ENCODE data around the gene PGPEP1. TPM values are rescaled to one million over a fixed set of nuclear protein-coding genes. Genes with fewer than 3 reads are reported as not detected.

Gene PGPEP1, protein sequence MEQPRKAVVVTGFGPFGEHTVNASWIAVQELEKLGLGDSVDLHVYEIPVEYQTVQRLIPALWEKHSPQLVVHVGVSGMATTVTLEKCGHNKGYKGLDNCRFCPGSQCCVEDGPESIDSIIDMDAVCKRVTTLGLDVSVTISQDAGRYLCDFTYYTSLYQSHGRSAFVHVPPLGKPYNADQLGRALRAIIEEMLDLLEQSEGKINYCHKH
- polyA plus RNA-seq (2012; rRNA removed), result 13.8 and 13.9 TPM in 2 replicates
- polyA plus RNA-seq (2012; cell fraction: cytosol; rRNA removed), result 6.6 and 6.9 TPM in 2 replicates
- 29.5 and 30.2 TPM in 2 replicates for polyA plus RNA-seq (2012; cell fraction: nucleus; rRNA removed)

DNA sequence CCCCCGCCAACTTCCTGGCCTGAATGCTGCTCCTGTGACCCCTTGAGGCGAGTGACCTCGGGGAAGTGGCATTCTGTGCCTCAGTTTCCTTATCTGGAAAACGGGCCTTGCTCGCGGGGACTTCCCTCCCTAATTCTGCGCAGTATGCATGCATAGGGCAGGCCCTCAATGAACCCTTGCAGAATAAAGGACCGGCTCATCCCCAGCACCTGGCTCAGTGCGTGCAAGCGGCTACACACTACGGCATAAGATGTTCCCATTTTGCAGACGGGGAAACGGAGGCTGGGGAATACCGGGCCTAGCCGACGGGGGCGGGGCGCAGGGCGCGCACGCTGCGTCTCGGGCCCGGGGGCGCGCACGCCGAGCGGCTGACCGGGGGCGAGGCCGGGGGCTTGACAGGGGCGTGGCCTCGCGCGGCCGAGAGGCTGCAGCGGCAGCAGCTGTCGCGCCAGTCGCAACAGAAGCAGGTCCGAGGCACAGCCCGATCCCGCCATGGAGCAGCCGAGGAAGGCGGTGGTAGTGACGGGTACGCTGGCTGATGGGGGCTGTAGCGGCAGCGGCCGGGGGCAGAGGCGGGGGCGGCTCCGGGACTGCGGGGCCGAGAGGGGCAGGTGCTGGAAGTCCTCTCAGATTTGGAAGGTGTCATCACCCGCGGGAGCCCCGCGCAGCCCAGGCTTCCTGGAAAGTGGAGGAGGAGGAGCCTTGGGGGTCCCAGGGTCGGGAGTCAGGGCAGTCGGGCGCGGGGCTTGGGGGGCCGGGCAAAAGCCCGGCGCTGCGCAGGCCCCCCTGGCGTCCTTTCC, at the start of gene PGPEP1:
TSS of gene PGPEP1 (plus strand) at position 409 of the 800 bp plus-strand sequence. CDS start at position 493, 84 bp downstream.
- no peaks in the 10 kb centered on the region for H4K20me1 ChIP-seq (ENCODE audit: insufficient read depth)
- TF ChIP-seq MAX (IDR thresholded peaks at IDR 0.05; ENCODE audit: low read depth) (0 out of 2 replicates have a peak, but pooled peaks have one; percentile 34), NRF1 (IDR thresholded peaks at IDR 0.05; ENCODE audit: low read depth, low read length) (0 out of 2 replicates have a peak, but pooled peaks have one; percentile 17), MXI1 (IDR thresholded peaks at IDR 0.05; ENCODE audit: low read depth, low read length) (peak; percentile 87), TCF12 (IDR thresholded peaks at IDR 0.05) (no peak), USF2 (IDR thresholded peaks at IDR 0.05; ENCODE audit: borderline replicate concordance, low read depth, low read length) (no peak)
- ChIA-PET POLR2A (interaction anchor here (0.6 to 0.8 kb wide), 2 partner anchors 60 to 107 kb away, joined by 3 read pairs; no protein-coding TSS in a partner anchor), CTCF (interaction anchor here (0.8 to 5.3 kb wide), 12 partner anchors 9 to 78 kb away, joined by 3 to 45 read pairs (median 8); partner anchors contain the start of gene LSM4)
- H2AFZ ChIP-seq (ENCODE audit: low read depth), result peak within 1 kb of the TSS; percentile 87
- H3K9ac ChIP-seq, result peak within 1 kb of the TSS; percentile 63
- H3K4me1 ChIP-seq (ENCODE audit: control insufficient read depth in 1 of 2, insufficient read depth in 2 of 2, low read depth in 1 of 2, low read length in 1 of 2), result peaks cover 0 to 9% of the 10 kb centered on the region in 2 experiments; a peak in 1 of 4 replicates
- H3K4me2 ChIP-seq, result peak within 1 kb of the TSS; percentile 99
- H3K4me3 ChIP-seq (ENCODE audit: low read depth in 2 of 2, low read length in 1 of 2), result peak within 1 kb of the TSS; percentile 59 to 90
- H3K36me3 ChIP-seq (replicated peaks in 1 of 2; ENCODE audit: control insufficient read depth in 1 of 2, insufficient read depth in 2 of 2, low read length in 1 of 2), result no peaks in the 10 kb centered on the region
- DNase-seq, result peak; percentile 96
- no peaks in the 10 kb centered on the region for H3K27me3 ChIP-seq (ENCODE audit: insufficient read depth)
- no peaks in the 10 kb centered on the region for H3K79me2 ChIP-seq (ENCODE audit: insufficient read depth)
- WGBS (ENCODE audit: low lambda C conversion rate), result 31% methylated on average over 9 of the region's 69 CpGs
- H3F3A ChIP-seq (replicated peaks; ENCODE audit: insufficient read depth), result peaks cover 4% of the 10 kb centered on the region
- no peaks in the 10 kb centered on the region for H3K9me3 ChIP-seq
- no peaks in the 10 kb centered on the region for H3K9me2 ChIP-seq
- H3K27ac ChIP-seq (ENCODE audit: low read depth in 2 of 2, low read length in 1 of 2), result no peak within 1 kb of the TSS; a peak in 1 of 4 replicates

- peak overlapping the region; percentile 80 for H3K9ac ChIP-seq
- H3K9me3 ChIP-seq, result no peaks in the 10 kb centered on the region
- CTCF ChIA-PET, result interaction anchor here (1.0 to 5.1 kb wide), 2 partner anchors 11 to 39 kb away, joined by 4 to 67 read pairs; partner anchors contain the start of gene JUND
- no peaks in the 10 kb centered on the region for H3K27me3 ChIP-seq (ENCODE audit: insufficient read depth)
- H3K9me2 ChIP-seq, result no peaks in the 10 kb centered on the region
- H3K36me3 ChIP-seq (replicated peaks in 1 of 2; ENCODE audit: control insufficient read depth in 1 of 2, insufficient read depth in 2 of 2, low read length in 1 of 2), result no peaks in the 10 kb centered on the region
- DNase-seq, result peak; percentile 63
- no peak for TF ChIP-seq FOXM1 (IDR thresholded peaks at IDR 0.05; ENCODE audit: low read depth)
- no peak for TF ChIP-seq EZH2phosphoT487 (IDR thresholded peaks at IDR 0.05; ENCODE audit: borderline replicate concordance, low read depth)
- 0 out of 2 replicates have a peak, but pooled peaks have one; percentile 16 for TF ChIP-seq NFIC (IDR thresholded peaks at IDR 0.05; ENCODE audit: borderline replicate concordance)
- TF ChIP-seq RCOR1 (IDR thresholded peaks at IDR 0.05; ENCODE audit: low read length), result 0 out of 2 replicates have a peak, but pooled peaks have one; percentile 32
- peak; percentile 12; the same call in 1 of the 2 replicates for TF ChIP-seq CTCF (IDR thresholded peaks at IDR 0.05)
- peak overlapping the region; percentile 96; the same call in 1 of the 2 replicates for H3K4me2 ChIP-seq
- H4K20me1 ChIP-seq (ENCODE audit: insufficient read depth), result no peaks in the 10 kb centered on the region
- peaks cover 22% of the 10 kb centered on the region for H3F3A ChIP-seq (replicated peaks; ENCODE audit: insufficient read depth)
- POLR2A ChIA-PET, result interaction anchor here (1.3 to 3.8 kb wide), 4 partner anchors 11 to 128 kb away, joined by 4 to 112 read pairs (median 15); partner anchors contain the start of genes JUND, LSM4 and SSBP4
- no peaks in the 10 kb centered on the region for H3K79me2 ChIP-seq (ENCODE audit: insufficient read depth)
- 88% methylated on average over 14 of the region's 21 CpGs for WGBS (ENCODE audit: low lambda C conversion rate)
- peak overlapping the region; percentile 72 to 94; a peak in 3 of 4 replicates for H3K27ac ChIP-seq (ENCODE audit: low read depth in 2 of 2, low read length in 1 of 2)
- H3K4me3 ChIP-seq (ENCODE audit: low read depth in 2 of 2, low read length in 1 of 2), result peak overlapping the region; percentile 58 to 71; a peak in 3 of 4 replicates
- no peak overlapping the region for H2AFZ ChIP-seq (ENCODE audit: low read depth)
- H3K4me1 ChIP-seq (ENCODE audit: control insufficient read depth in 1 of 2, insufficient read depth in 2 of 2, low read depth in 1 of 2, low read length in 1 of 2), result peaks cover 8 to 22% of the 10 kb centered on the region in 2 experiments; a peak in 2 of 4 replicates
Measured at GRCh38 chr19:18291019-18291524, 49.3 kb upstream of the PGPEP1 start.

Measured in SK-N-SH (cell line).